ENCODE data around the gene C1orf210.

The C1orf210 gene

DNA sequence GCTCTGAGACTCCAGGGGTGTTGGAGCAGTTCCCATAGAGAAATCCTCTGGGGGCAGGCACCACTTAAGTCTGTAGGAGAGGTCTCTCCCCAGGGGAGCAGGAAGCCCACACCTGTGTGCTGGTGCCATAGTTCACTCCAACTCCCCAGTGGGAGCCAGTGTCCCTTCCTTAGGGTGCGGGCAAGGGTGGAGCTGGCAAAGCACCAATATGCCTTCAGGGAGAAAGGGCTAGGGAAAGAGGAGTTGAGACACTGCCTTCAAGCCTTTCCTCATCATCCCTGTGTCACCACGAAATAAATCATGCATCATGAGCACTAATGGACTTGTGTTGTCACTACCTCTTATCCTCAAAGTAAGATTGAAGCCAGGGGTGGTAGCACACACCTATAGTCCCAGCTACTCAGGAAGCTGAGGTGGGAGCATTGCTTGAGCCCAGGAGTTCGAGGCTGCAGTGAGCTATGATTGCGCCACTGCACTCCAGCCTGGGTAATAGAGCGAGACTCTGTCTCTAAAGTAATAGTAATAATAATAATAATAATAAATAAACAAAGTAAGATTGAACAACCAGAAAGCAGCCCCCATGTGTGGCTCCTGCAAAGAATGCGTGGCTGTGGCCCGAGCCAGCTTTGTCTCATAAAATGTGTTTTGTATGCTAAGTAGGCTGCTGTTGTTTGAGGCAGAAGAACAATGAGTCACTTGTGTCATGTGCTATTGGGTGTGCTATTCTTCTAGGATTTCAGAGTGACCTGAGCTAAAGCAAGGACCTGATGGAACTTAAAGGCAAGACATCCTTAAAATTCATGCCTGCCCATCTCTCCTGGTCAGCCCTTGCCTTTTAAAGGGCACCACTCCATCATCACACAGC is 8.7 kb upstream of the C1orf210 start:
- DNase-seq (ENCODE audit: low read depth in 2 of 2): no peak

DNA sequence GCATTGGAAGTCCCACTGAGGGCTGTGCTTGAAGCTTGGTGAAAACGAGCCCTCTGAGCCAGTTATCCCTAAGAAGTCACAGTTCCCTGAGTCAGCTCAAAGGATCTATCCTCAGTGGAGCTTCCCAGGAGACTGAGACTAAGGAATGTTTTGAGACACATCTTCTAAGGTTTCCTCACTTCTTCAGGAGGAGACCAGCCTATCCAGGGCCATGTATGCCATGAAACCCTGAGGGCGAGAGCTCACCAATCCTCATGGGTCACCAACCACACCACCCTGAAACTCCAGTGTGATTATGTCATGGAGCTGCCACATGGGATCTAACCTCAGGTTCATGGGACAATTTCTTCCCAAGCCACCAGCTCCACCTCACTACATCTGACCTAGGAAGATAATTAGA is 7.8 kb upstream of the C1orf210 start:
- DNase-seq (ENCODE audit: low read depth in 2 of 2): no peak

DNA sequence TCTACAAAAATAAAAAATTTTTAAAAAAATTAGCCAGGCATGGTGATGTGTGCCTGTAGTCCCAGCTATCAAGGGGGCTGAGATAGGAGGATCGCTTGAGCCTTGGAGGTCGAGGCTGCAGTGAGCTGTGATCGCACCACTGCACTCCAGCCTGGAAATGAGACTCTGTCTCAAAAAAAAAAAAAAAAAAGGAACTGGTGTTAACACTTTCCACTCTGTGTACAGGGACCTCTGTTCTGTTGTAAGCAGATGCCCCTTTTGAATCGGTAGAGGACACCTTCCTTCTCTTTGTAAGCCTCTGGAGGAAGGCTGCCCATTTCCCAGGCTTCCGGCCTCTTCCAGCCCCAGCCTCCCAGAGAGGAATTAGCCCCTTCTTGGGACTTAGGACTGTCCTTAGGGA is 7.3 kb upstream of the C1orf210 start:
- DNase-seq (ENCODE audit: low read depth in 2 of 2): no peak

DNA sequence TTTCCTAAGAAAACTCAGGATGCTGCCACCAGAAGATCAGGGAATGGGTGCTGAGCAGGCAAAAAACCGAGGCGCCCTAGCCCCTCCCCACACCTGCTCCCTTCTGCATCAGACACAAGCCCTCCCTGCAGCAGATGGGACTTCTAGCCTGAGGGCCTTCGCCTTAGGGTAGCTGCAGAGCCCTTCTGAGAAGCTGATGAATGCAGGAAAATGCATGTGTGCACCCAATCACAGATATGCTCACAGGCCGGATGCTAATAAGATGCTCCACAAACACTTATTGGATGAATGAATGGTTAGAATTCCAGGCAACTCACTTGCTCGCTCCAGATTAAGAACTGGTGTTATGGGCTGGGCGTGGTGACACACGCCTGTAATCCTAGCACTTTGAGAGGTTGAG is 6.8 kb upstream of the C1orf210 start:
- no peak for DNase-seq (ENCODE audit: low read depth in 2 of 2)

DNA sequence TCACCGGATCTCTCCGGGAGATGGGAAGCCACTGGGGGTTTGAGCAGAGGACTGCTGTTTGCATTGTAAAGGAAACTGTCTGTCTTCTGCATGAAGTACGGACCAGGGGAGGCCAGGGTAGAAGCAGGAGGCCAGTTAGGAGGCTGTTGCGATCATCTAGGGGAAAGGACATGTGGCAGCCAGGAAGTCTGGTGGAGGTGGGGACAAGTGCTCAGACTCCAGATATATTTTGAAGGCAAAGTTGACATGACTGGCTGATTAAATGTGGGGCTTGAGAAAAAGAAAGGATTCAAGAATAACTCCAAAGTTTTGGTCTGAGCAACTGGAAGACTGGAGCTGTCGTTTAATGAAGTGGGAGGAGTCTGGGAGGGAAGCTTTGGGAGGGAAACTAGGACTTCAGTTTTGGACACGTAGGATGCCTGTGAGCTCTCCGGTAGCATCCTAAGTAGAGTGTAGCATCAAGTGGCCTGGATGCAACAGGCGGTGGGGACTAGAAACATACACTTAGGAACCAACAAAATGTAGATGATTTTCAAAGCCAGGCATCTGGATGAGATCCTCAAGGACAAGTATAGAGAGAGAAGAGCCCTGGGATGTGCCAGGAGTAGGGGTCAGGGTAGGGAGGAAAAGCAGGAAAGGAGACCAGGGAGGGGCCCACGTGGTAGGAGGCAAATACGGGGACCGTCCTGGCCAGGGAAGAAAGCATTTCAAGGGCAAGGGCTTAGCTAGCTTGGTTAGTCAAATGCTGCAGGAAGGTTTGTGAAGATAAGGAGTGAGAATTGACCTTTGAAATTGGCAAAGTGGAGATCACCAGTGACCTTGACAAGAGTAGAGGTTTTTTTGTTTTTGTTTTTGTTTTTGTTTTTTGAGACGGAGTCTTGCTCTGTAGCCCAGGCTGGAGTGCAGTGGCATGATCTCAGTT is 3.7 kb upstream of the C1orf210 start:
- DNase-seq (ENCODE audit: low read depth in 2 of 2): no peak

DNA sequence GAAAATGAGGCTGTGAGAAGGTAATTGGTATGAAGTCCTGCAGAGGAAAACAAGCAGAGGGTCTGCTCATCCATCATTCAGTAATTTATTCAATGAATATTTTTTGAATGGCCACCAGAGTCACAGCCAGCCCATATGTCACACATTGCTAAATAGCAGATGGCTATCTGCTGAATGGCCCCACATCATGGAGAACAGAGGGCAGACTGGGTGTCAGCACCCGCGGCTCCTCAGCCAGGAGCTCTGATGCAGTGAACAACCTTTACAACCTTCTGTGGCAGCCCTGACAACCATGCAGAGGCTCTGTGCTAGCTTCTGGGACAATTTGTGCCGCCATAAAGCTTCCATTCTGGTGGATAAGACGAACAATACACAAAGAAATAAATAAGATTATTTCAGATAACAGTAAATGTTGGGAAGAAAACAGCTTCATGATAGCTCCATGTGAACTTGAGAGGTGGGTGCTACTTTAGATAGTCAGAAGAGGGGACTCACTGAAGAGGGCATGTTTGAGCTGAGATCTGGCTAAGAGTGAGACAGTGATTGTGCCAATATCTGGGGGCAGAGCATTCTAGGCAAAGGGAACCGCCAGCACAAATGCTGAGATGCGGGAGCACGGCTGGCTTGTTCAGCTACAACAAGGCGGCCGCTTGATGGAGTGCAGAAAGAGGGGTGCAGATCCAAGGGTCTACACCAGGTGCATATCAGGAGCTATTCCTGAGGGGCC is 2.8 kb upstream of the C1orf210 start:
- DNase-seq (ENCODE audit: low read depth in 2 of 2): no peak

DNA sequence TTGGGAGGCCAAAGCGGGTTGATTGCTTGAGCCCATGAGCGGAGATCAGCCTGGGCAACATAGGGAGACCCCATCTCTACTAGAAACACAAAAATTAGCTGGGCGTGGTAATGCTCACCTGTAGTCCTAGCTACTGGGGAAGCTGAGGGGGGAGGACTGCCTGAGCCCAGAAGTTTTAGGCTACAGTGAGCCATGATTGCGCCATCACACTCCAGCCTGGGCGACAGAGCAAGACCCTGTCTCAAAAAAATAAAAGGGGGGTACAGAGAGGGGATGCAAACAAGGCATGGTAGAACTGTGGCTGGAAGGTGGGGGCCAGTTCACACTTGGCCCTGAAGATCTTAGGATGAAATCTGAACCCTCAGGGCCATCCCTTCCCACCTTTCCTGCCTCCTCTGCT is 1.2 kb upstream of the C1orf210 start:
- no peak for DNase-seq (ENCODE audit: low read depth in 2 of 2)

DNA sequence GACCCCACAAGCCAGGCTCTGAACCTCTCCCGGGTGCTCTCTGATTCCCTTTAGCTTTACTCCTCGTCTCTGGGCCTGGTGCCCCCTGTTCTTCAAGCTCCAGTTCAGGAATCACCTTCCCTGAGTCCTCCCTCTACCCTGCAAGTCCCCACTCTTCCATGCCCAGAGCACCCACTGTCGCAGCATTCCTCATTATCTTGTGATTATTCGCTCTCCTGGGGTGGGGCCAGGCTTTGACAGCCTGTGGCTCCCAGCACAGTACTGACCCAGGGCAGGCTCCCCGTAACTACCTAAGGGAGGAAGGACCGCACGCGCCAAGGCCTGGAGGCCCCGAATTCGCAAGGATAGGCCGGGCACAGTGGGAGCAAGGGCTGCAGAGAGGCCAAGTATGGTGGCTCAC is 734 bp upstream of the C1orf210 start:
- no peak for DNase-seq (ENCODE audit: low read depth in 2 of 2)

DNA sequence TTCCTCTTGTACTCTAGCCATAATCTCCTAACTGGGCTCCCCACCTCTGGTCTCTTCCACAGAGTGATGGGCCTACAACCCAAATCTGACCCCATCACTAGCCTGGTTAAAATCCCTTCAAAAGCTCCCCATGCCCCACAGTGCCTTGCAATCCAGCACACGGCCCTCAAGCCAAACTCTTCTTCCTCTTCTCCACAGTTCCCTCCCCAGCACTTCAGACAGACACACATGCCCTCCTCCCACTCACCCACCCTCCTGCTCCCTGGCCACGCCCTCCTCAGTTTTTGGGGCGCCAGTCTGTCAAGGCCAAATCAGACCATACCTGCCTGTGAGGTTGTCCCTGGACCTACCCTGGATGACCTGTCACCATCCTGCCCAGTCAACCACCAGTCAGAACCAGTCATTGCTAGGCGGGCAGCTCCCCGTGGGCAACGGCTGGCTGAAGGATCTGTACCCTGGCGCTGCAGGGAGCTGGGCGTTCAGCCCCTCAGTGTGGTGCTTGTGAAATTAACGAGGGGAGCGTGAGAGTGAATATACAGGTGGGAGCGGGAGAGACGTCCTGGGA is 753 bp downstream of the C1orf210 start:
- DNase-seq (ENCODE audit: low read depth in 2 of 2): no peak

DNA sequence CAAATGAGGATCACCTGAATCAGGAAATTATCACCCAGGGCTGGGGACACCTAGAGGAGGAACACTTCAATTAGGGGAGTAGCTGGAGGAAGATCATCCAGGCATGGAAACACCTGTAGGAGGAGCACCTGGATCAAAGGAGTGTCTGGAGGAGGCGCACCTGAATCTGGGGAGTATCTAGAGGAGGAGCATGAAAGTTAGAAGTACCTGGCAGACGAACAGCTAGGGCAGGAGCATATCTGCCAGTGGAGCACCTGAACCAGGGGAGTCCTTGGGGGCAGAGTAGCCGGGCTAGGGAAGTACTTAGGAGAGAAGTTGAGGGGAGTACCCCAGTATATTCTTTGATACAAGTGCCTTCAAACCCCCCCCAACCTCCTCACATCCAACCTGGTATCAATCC is 1.3 kb downstream of the C1orf210 start:
- DNase-seq (ENCODE audit: low read depth in 2 of 2): no peak

DNA sequence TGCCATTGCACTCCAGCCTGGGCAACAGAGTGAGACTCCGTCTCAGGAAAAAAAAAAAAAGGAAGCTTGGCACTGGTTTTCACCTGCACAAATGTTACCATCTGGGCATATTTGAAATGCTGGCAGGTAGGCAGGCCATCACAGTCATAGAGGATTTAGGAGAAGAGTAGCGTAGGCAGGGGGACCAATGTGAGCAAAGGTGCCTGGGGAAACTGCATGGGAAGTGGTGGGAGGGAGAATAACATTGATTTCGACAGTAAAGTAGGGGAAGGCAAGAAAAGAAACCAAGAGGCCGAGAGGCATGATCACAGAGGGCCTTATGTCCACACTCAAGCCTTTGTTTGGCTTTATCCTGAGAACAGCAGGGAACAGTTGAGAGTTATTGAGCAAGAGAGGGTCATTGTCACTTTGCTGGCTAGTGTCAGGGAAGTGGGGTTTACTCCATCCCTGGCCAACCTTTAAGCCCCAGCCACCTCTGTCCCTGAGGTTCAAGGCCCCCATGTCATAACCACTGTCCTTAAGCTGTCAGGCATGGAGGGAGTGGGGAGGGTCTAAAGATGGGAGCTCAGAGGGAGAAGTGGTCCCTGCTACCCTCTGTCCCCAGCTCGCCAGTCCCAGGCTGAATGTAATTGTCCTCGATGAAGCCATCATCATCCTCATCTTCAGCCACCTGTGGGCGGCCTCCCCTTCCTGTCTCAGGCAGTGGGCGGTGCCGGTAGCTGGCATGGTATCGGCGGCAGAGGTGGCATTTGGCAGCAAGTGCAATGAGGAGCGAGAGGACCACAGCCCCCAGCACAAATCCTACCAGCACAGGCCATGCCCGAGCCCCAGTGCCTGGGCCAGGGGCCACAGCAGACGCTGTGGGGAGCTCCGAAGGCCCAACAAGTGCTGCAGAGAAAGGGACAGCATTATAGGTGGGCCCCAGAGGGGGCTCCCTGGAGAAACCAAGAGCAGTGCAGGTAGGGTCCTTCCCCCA is 2.9 kb downstream of the C1orf210 start:
- no peak for DNase-seq (ENCODE audit: low read depth in 2 of 2)

DNA sequence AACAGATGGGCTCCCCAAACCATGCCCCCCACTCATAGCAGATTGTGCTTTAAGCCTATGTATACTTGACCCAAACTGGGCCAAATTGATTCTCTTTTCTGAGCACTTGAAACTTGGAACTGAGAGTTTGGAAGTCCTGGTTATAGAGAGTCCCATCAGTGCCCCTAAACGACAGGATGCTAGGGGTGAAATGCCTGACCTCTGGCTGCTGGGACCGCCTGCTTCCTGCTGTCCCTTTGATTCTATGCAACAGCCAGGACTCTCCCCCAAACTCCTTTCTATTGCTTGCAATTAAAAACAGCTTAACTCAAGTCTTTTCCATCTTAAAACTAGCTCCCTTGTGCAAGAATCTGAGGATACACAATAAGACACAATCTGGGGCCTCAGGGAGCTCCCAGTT is 4.7 kb downstream of the C1orf210 start:
- no peak for DNase-seq (ENCODE audit: low read depth in 2 of 2)

DNA sequence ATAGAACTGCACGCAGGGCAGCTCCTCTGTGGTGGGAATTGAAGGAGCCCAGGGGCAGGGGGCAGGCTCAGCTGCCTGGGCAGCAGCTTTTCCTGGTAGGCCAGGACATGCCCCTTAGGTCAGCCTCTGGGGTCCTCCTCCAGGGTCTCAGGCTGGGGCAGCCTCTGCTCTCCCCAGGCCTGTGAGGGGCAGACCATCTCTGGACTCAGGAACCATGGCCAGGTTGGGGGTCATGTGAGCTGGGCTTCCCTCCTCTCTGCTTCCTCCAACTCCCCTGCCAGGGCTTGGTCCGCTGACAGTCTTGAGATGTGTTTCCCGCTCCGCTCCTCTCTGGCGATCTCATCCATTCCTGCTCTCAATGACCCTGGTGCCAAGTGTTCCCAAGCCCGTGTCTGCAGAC is 5.7 kb downstream of the C1orf210 start:
- no peak for DNase-seq (ENCODE audit: low read depth in 2 of 2)

DNA sequence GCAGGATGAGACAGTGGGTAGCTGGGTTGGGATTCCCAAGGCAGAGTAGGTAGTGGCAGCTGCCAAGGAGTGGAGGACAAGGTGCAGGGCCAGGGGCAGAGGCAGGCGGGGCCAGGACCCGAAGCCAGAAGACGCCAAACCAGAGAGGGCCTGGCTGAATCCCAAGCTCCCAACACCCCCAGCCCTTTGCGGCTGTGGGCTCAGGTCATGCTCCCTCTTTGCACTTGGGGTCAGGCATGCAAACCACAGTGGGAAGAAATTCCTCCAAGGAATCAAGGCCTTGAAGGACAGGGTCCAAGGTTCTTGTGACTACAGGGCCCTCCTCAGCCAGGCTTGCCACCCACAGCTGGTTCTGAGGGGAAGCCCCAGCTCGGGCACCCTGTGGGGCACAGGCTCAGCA is 6.2 kb downstream of the C1orf210 start:
- DNase-seq (ENCODE audit: low read depth in 2 of 2): no peak

DNA sequence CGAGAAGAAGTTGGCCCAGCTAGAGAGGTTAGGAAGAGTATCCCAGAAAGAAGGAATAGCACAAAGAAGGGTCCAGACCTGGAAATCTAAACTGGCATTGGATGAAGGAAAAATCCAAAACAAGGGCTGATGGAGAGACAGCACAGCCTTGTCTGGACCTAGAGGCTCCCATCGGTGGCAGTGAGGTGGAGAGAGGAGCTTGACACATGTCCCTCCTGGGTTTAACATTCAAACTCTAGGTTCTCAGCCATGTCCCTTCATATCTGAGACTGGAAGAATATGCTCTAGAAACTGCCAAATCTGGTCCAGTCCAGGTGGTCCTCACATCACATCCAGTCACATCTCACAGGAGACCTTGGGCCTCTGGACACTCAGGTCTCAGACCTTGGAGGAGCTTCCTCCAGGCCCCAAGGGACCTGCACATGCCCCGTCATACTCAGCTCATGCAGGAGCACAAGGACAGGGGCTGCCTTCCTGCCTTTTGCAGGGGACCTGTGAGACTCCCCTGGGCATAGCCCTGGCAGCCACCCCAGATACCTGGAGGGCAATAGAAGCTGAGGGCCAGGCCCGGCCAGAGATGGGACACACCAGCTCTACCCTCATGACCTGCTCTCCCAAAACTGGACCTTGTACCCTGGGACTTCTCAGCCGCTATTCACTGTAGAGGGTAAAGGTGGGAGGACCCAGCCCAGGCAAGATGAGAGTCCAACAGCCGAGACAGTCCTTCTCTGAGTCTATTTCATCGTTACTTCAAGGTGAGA is 8.1 kb downstream of the C1orf210 start:
- no peak for DNase-seq (ENCODE audit: low read depth in 2 of 2)

DNA sequence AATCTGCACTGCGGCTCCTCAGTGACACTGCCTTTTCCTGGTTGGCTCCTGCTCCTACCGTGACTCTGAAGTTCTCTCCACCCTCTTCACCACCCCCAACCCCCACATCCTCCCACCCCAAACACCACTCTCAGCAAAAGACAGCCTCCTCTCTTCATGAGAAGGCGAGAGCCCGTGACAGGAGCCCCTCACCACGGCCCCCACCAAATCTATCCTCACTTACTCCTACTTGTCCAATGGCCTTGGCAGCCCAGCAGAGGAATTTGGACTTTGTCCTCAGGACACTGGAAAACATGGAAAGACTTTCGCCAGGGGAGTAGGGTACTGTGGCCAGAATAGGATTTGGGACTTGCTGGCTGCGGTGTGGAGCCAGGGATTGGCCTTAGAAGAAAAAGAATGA is 8.7 kb downstream of the C1orf210 start:
- no peak for DNase-seq (ENCODE audit: low read depth in 2 of 2)

DNA sequence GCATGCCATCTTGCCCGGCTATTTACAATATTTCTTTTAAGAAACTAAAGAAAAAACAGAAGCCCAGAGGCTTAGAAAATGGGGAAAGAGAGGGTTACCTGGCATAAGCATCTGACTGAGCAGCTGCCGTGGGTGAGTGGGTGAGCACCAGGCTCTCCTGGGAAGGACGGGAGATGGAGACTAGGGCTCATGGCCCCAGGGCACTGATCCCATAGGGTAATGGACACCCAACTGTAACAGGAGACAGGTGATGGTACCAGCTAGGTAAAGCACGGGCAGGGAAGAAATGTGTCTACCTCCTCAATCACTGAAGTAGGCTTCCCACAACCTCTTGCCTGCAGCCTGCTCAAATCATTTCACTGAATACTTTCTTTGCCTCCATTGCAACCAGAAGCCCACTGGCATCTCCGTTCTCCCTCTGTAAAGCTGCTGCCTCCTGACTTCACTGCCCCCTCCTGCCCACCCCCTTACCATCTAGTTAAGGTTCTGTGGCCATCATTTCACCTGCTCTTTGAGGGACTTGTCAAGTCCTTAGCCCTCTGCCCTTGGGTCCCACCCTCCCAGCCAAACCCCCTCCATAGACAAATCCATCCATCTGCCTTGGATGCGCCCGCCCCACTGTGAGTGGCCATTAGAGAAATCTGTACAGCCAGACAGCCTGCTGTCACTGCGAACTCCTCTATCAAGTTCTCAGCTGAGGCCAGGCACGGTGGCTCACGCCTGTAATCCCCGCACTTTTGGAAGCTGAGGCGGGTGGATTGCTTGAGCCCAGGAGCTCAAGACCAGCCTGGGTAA is 9.4 kb downstream of the C1orf210 start:
- DNase-seq (ENCODE audit: low read depth in 2 of 2): no peak

DNA sequence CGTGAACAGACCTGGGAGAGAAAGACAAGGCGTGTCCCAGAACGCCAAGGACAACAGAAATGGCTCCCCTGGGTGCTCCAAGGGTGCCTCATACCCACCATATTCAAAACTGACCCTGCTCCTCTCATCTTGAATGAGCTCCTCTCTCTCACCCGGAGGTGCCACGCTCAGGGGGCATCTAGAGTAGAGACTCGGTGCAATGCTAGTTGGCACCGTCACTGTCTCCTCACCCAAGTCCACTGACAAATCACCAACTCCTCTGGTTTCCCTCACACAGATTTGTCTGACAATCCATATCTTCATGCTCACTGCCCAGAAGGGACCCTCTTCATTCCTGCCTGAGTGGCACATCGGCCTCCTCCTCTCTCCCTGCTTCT is 10.6 kb downstream of the C1orf210 start:
- DNase-seq (ENCODE audit: low read depth in 2 of 2): no peak

DNA sequence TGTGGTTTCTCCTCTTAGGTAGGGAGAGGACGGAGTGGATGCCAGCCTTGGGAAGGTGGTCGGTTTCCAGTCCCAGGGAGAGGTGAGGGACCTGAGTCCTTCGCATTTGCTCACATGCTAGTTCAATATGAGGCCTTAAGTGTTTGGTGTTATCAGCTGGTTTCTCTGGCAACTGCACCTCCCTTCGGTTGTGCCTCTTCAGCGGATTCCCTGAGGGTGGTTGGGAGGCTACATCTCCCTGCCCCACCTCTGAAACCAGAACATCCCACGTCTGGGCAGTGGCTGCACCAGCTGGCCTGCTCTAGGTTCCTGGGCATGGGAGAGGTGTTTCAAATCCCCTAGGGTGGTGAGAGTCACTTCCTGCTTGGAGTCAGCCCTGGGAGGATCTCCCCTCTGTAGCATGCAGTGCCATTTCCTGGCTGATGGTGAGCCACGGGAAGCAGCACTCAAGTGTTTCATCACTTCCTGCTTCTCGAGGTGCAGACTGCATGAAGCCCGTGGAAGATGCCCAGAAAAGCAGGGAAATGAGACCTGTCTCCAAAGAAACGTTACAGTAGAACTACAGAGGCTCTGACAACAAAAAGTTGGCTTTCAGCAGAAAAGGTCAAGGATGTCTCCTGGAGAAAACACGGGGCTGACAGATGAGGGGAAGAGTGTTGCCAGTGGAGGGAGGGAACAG is 11.1 kb downstream of the C1orf210 start:
- no peak for DNase-seq (ENCODE audit: low read depth in 2 of 2)

All from stimulated activated CD4-positive, alpha-beta T cell treated with anti-CD3 and anti-CD28 coated beads, Interleukin-1b, Interleukin-23, amount 100 ng/mL, for 1 hour (primary cell).